ENCODE measurements around the gene ANKRD62. TPM values are rescaled to one million over a fixed set of nuclear protein-coding genes. Genes with fewer than 3 reads are reported as not detected.

Gene ANKRD62
- total RNA-seq, 1 experiment from 2014 or later: not detected

GRCh38 chr18:12088731-12089375 lies 4.8 kb upstream of the ANKRD62 start:
- DNase-seq (ENCODE audit: low spot score): no peak
- BruUV-seq (replicated peaks): no TSS peak
- H3K27ac ChIP-seq (ENCODE audit: low read depth, low read length, poor library complexity, severe bottlenecking): no peak overlapping the region
- no peaks in the 10 kb centered on the region for H3K27me3 ChIP-seq (replicated peaks; ENCODE audit: insufficient read depth, low read depth, low read length, poor library complexity)
- POLR2A ChIA-PET (ENCODE audit: low non-redundant PET): no interaction called here
- no peaks in the 10 kb centered on the region for H3K9me3 ChIP-seq (ENCODE audit: low read depth, low read length, poor library complexity, severe bottlenecking)
- H3K36me3 ChIP-seq (ENCODE audit: insufficient read depth, low read length, poor library complexity, severe bottlenecking): no peaks in the 10 kb centered on the region
- TF ChIP-seq CTCF (conservative IDR thresholded peaks at IDR 0.05; ENCODE audit: low read depth, low read length): no peak
- no peak for TF ChIP-seq EZH2 (IDR thresholded peaks at IDR 0.05; ENCODE audit: borderline replicate concordance, low read depth, low read length, poor library complexity, severe bottlenecking)
- CTCF ChIA-PET: no interaction called here
- H3K4me3 ChIP-seq (ENCODE audit: low read depth, low read length, poor library complexity, severe bottlenecking): no peak overlapping the region
- intact Hi-C loops (cut with micrococcal nuclease; ENCODE audit: unreplicated experiment): no loop called here
- no peaks in the 10 kb centered on the region for H3K4me1 ChIP-seq (ENCODE audit: insufficient read depth, low read length, poor library complexity, severe bottlenecking)

- DNase-seq (ENCODE audit: low spot score): no peak
- Histone ChIP-seq H3K4me1 (ENCODE audit: insufficient read depth, low read length, poor library complexity, severe bottlenecking) (no peaks in the 10 kb centered on the region), H3K9me3 (ENCODE audit: low read depth, low read length, poor library complexity, severe bottlenecking) (no peaks in the 10 kb centered on the region), H3K36me3 (ENCODE audit: insufficient read depth, low read length, poor library complexity, severe bottlenecking) (no peaks in the 10 kb centered on the region), H3K4me3 (ENCODE audit: low read depth, low read length, poor library complexity, severe bottlenecking) (no peak overlapping the region), H3K27me3 (replicated peaks; ENCODE audit: insufficient read depth, low read depth, low read length, poor library complexity) (peaks cover 4% of the 10 kb centered on the region), H3K27ac (ENCODE audit: low read depth, low read length, poor library complexity, severe bottlenecking) (no peak overlapping the region)
- intact Hi-C loops (cut with micrococcal nuclease; ENCODE audit: unreplicated experiment): no loop called here
- ChIA-PET CTCF (no interaction called here), POLR2A (ENCODE audit: low non-redundant PET) (no interaction called here)
- BruUV-seq (replicated peaks): no TSS peak
- no peak for TF ChIP-seq CTCF (conservative IDR thresholded peaks at IDR 0.05; ENCODE audit: low read depth, low read length)
- no peak for TF ChIP-seq EZH2 (IDR thresholded peaks at IDR 0.05; ENCODE audit: borderline replicate concordance, low read depth, low read length, poor library complexity, severe bottlenecking)
Measured at GRCh38 chr18:12091538-12092141, 2.0 kb upstream of the ANKRD62 start.

- DNase-seq (ENCODE audit: low spot score): peak; percentile 18
- TF ChIP-seq EZH2 (IDR thresholded peaks at IDR 0.05; ENCODE audit: borderline replicate concordance, low read depth, low read length, poor library complexity, severe bottlenecking): no peak
- TF ChIP-seq CTCF (conservative IDR thresholded peaks at IDR 0.05; ENCODE audit: low read depth, low read length): peak; percentile 46
- no TSS peak for BruUV-seq (replicated peaks)
Measured at GRCh38 chr18:12092398-12093229, 1.0 kb upstream of the ANKRD62 start.

More at GRCh38 chr18:12092398-12093229, 1.0 kb upstream of the ANKRD62 start:
- intact Hi-C loops (cut with micrococcal nuclease; ENCODE audit: unreplicated experiment): no loop called here
- Histone ChIP-seq H3K4me1 (ENCODE audit: insufficient read depth, low read length, poor library complexity, severe bottlenecking) (no peaks in the 10 kb centered on the region), H3K27me3 (replicated peaks; ENCODE audit: insufficient read depth, low read depth, low read length, poor library complexity) (peaks cover 5% of the 10 kb centered on the region), H3K9me3 (ENCODE audit: low read depth, low read length, poor library complexity, severe bottlenecking) (no peaks in the 10 kb centered on the region), H3K27ac (ENCODE audit: low read depth, low read length, poor library complexity, severe bottlenecking) (no peak overlapping the region), H3K36me3 (ENCODE audit: insufficient read depth, low read length, poor library complexity, severe bottlenecking) (no peaks in the 10 kb centered on the region), H3K4me3 (ENCODE audit: low read depth, low read length, poor library complexity, severe bottlenecking) (no peak overlapping the region)
- CTCF ChIA-PET: no interaction called here
- POLR2A ChIA-PET (ENCODE audit: low non-redundant PET): no interaction called here
